CD4-positive, alpha-beta T cell treated with Interleukin-12 subunit alpha and Interleukin-12 subunit beta, for 1 hour (primary cell): ENCODE measurements around the gene CEBPG.

Source experiments
- DNase-seq: peaks from one replicate; pipeline ENCODE4 v3.0.0-alpha.2; 2020

Gene CEBPG

DNA sequence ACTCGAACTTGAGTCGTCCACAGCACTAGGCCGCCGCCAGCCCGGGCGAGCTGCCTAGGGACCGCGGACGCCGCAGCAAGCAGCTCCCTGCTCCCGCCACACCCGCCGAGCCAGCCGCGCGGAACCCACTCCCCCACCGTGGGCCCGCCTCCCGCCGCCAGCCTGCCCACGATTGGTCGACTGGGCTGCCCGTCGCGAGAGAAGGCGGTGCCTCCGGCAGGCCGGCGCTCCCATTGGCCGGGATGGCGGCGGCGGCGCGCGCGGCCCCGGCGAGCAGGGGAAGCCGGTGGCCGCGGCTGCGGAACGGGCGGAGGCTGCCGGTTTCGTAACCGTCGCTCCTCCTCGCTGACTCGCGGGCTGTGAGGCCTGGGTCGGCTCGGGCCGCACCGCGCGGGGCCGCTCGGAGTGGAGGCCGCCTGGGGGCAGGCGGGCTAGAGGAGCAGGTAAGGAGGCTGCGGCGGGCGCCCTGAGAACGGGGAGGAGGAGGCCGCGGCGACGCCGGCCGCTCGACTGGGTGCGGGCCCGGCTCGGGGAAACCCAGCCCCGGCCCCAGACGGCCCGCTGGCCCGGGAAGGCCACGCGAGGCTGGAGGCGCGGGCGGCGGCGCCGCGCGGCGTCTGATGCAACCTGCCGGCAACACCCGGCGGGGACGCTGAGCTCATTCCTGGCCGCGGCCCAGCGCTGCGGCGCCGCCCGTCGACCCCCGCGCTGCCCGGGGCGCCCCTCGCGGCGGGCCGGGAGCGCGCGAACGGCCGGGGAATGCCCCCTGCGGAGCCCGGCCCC lies at the start of gene CEBPG:
Gene CEBPG (plus strand): TSS at position 257 of the 783 bp plus-strand sequence. CDS start 5,531 bp downstream, outside the sequence.
- peak; percentile 95 for DNase-seq

DNA sequence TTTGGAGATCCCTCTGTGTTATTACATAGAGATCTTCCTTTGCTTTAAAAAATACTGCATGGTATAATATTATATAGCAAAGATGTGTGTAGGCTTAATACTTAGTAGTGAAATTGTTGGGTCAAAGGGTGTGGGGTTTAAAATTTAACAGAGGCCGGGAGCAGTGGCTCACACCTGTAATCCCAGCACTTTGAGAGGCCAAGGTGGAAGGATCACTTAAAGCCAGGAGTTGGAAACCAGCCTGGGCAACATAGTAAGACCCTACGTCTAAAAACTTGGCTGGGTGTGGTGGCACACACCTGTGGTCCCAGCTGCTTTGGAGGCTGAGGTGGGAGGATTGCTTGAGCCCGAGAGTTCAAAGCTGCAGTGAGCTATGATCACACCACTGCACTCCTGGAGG lies 48.9 kb upstream of the CEBPG start:
- DNase-seq: no peak

DNA sequence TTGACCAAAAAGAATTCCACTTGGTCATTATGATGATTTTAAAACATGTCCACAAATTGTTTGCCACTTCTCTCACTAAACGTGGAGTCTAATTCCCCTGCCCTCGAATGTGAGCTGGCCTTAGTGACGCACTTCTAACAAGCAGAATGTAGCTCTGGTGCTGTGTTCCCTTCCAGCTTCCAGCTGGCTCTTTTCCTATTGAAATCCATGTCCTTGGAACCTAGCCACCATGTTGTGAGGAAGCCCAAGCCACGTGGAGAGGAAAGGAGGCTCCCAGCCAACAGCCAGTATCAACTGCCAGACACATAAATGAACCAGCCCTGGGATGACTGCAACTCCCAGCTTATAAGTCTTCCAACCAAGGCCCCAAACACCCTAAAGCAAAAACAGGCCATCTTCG lies 47.6 kb upstream of the CEBPG start:
- DNase-seq: no peak

DNA sequence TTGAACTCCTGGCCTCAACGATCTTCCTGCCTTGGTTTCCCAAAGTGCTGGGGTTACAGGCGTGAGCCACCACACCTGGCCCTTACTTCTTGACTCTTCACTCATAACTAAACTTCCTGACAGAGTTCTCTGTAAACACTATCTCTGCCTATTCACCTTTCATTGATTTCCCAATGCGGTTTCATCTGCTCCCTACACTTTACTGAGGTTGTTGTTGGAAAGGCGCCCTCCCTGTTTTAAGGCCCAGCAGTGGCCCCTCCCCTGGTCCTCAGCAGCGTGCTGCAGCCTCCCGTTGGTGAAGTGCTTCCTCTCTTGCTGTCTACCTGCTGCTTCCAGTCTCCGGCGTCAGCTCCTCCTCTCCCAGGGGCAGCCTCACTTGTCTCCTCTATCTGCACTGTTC lies 44.4 kb upstream of the CEBPG start:
- DNase-seq: no peak

DNA sequence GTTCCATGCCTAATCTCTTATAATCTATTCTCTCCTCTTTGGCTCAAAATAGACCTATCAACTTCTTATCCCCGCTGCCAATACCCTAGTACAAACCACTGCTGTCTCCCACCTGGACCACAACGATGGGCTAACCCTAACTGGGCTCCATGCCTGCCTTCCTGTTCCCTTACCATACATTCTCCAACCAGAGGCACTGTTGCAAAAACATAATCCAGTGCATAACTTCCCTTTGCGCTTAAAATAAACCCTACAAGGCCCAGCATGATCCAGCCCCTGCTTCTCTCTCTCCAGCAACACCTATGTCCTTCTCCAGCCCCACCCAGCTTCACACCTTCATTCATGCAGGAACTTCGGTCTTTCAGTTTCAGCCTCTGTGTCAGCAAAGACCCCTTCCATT lies 43.8 kb upstream of the CEBPG start:
- DNase-seq: no peak

DNA sequence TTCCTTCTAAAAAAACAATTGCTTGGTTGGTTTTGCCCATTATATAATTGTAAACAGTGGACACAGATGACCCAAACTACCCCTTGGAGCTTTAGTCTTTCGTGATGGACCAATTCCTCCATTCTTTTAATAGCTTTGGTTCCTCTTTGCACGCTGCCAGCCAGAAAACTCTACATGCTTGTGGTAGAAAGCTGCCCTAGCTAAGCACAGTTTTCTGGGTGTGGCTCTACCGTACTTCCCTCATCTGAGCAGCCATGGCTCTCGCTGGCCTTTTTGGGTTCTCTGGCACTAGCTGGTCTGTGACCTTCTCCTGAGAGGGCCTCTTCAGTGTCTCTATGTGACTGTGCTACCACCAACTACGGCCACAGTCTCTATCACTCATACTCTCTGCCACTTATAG lies 41.3 kb upstream of the CEBPG start:
- peak; percentile 10 for DNase-seq

DNA sequence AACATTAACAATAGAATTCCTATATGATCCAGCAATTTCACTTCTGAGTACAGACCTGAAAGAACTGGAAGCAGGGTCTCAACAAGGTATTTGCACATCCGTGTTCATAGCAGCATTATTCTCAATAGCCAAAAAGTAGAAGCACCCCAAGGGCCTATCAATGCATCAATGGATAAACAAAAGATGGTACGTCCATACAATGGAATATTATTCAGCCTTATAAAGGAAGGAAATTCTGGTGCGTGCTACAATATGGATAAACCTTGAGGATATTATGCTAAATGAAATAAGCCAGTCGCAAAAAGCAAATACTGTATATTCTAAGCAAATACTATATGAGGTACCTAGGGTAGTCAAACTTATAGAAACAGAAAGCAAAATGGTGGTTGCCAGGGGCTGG lies 40.4 kb upstream of the CEBPG start:
- no peak for DNase-seq

DNA sequence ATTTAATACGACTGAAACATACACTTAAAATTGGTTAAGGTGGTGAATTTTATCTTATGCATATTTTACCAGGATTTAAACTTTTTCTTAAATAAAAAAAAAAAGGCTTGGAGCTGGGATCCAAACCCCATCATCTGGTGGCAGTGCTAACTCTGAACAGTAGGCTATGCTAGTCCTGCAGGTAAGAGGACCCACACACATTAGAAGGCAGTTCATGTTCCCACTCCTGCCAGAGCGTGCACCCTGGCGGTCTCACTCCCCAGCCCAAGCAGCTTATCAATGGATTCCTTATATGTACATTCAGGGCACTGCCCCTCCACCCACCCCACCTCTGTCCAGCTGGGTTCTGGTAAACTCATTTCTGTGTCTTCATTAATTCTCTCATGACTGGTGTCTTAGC lies 39.9 kb upstream of the CEBPG start:
- DNase-seq: no peak

DNA sequence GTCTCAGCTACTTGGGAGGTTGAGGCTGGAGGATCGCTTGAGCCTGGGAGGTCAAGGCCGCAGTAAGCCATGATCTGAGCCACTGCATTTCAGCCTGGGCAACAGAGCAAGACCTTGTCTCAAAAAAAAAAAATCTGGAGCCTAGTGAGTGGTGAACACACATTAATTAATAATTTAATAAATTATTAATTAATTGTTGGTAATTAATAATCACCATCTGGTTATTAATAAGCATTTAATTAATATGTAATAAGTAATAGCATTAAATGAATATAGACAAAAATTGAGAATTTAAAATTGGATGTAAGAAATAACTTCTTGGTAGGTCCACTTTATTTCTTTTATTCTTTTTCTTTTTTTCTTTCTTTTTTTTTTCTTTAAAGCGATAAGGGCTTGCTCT lies 39.2 kb upstream of the CEBPG start:
- DNase-seq: no peak

DNA sequence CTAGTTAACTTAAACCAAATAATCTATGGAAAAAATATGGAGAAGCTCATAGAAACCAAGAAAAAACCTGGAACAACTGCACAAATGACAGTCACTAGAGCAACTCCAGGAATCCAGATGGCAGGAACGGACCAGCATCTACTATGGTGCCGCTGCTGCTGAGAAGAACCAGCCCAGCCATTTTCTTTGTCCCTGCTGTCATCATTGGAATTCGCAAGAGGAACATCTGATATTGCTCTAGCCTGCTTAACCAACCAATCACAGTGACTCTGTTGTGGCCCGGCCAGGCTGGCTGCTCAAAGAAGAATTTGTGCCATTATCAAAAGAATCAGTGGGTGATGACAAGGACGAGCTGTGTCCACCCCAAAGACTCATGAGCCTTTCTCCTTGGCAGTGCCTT lies 38.1 kb upstream of the CEBPG start:
- DNase-seq: no peak

DNA sequence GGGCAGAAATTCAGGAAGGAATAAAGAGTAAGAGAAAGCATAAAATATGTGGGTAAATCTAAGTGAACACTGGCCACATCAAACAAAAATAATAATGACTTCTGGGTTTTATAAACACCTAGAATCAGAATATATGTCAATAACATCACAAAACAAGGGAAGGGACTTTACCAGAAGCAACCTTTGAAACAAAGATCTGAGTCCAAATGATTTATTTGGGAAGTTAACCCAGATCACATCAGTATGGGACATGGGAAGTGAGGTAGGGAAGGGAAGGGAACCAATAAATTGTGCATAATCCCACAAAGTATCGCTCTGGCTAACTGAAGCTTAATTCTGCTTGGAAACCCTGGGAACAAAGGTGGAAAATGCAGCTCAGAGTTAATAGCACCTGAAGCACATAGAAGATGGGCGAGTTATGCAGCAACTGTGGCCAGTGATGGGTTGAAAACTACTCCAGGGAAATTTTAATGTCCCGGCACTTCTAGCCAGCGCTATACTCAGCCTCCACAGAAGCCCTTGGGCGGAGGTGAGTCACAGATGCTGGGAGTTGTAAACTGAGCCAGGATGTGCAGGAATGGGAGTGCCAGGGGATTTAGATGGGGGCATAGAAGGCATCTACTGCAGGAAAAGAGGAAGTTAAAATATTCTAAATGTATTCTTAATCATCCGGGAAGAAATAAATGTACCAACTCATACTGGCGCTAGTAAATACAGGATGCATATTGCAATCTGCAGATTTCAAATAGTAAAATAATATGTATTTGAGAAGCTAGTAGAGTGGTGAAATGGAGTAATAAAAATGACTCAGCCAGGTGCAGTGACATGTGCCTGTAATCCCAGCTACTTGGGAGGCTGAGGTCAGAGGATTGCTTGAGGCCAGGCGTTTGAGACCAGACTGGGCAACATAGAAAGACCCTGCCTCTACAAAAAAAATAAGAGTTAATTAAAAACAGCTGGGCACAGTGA lies 34.2 kb upstream of the CEBPG start:
- DNase-seq: no peak

DNA sequence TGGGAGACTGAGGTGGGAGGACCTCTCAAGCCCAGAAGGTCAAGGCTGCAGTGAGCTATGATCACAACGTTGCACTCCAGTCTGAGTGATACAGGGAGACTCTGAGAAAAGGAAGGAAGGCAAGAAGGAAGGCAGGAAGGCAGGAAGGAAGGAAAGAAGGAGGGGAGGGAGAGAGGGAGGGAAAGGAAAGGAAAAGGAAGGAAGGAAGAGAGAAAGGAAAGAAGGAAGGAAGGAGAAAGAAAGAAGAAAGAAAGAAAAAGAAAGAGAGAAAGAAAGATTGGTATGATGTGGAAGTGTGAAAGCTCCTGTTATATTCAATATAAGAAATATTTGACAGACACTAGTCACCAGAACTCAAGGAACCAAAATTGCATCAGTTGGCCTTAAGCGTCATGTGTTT lies 32.5 kb upstream of the CEBPG start:
- no peak for DNase-seq

DNA sequence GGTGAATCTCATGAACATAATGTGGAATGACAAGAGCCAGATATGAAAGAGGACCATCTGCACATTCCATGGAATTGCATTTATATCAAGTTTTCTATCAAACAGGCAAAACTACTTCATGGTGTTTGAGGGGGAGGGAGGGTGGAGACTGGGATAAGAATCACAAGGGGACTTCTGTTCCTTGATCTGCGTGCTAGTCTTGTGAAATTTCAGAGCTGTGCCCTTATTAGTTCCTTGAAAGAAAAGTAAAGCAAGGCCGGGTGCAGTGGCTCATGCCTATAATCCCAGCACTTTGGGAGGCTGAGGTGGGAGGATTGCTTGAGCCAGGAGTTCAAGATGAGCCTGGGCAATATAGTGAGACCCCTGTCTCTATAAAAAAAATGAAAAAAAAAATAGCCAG lies 30.2 kb upstream of the CEBPG start:
- no peak for DNase-seq

DNA sequence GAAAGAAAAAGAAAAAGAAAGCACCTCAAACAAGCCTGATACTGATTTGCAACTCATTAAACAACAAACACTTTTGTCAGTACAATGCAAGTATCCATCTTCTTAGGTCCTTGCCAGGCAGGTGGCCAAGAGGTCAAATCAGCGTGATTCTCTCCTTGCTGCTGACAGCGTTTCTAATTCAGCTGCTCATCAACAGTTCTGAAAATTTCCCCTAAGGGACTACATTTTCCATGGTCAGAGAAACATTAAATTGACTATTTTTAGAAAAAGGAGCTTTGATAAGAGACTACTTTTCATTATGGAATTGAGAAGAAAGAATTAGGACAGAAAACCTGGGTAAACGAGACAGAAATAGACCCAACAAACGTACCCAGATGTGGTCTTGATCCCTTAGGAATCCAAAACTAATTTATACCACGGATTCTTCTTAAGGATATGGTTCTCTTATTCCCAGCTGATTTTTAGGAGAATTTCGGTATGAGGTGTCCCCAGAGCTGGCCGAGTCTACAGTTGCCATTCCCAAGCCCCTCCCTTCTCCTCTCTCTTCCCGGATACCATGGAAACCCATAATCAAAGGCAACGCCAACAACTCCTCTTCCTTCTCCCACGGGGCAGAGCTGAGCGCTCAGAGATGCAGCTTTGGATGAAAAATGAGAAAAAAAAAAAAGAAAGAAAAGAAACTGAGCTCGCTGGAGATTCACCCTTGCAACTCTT lies 29.5 kb upstream of the CEBPG start:
- no peak for DNase-seq

DNA sequence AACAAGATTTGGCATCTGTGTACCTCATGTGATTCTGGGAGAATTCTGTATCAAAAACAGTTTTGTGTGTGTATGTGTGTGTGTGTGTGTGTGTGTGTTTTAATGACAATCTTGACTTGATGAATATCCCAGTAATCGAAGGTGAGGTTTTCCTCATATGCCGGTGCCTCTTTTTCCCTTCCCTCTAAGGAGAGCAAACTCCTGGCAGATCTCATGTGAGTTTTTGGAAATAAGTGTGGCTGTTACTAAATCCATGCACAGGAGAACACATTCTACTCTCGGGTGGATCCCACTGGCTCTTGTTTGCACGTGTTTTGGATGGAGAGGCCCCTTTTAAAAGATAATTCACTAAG lies 29.0 kb upstream of the CEBPG start:
- DNase-seq: no peak

DNA sequence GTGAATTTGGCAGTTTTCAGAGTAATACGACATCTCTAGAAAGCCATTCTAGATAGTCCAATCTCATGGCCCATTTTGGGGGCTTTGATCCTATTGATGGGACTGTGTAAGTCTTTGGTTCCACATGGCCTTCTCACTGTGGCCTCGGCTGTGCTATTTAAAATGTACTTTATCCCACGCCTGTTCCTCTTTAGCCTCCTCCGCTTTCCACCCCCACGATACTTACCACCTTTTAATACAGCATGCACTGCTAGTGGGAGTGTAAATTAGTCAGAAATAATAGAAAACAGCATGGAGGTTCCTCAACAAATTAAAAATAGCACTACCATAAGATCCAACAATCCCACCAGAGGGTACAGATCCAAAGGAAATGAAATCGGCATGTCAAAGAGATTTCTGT lies 28.3 kb upstream of the CEBPG start:
- DNase-seq: no peak

DNA sequence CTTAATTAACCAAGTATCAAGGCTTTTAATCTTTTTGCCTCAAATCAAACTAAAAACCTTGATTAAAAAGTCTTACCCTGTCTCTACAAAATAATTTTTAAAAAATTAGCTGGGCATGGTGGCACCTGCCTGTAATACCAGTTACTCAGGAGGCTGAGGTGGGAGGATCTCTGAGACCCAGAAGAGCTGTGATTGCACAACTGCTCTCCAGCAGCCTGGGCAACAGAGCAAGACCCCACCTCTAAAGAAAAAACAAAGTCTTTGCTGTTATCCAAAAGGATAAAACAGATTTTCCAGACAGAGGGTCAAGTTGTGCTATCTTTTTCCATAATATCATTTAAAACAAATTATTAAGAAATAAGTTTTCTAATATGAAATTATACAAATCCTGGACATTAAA lies 26.8 kb upstream of the CEBPG start:
- DNase-seq: no peak

DNA sequence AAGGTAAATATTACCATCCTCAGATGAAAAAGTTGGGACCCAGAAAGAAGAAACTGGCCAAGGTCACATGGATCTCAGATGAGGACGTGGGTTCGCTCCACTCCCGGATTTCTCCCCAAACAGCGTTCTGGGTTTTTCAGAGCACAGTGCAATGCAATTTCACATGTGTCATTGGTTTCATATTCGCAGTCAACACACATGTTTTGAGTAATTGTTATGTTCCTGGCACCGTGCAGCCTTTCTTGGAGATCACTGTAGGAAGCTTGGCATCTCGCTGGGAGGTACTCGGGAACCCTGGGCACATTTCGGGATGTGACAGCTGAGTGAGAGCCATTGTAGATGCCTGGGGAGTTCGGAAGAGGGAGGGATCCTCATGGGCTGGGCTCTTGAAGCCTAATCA lies 26.2 kb upstream of the CEBPG start:
- no peak for DNase-seq

DNA sequence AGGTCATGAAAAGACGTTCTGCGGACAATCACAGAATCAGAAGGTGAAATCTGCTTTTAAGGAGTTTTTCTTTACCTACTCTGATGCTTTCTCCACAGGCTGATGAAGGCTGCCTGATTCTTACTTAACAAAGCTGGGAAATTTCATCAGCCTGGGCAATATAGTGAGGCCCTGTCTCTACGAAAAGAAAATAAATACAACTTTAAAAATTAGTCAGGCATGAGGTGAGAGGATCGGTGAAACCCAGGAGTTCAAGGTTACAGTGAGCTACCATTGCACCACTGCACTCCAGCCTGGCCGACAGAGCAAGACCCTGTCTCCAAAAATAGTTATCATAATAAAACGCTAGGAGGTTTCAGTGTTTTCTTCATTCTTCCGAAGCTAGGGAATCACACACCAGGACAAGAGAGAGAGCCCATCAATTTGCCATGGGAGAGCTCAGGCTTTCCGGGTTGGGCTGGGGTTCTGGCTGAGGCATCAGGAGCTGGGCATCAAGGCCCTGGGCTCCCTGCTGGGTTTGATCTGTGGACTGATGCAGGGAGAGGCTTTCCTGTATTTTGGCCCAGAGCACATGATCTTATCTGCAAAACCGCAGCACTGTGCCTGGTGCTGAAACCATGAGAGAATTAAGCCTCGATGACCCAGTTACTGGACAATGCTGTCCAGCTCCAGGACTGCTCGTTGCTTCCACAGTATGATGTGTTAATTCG lies 25.1 kb upstream of the CEBPG start:
- no peak for DNase-seq

DNA sequence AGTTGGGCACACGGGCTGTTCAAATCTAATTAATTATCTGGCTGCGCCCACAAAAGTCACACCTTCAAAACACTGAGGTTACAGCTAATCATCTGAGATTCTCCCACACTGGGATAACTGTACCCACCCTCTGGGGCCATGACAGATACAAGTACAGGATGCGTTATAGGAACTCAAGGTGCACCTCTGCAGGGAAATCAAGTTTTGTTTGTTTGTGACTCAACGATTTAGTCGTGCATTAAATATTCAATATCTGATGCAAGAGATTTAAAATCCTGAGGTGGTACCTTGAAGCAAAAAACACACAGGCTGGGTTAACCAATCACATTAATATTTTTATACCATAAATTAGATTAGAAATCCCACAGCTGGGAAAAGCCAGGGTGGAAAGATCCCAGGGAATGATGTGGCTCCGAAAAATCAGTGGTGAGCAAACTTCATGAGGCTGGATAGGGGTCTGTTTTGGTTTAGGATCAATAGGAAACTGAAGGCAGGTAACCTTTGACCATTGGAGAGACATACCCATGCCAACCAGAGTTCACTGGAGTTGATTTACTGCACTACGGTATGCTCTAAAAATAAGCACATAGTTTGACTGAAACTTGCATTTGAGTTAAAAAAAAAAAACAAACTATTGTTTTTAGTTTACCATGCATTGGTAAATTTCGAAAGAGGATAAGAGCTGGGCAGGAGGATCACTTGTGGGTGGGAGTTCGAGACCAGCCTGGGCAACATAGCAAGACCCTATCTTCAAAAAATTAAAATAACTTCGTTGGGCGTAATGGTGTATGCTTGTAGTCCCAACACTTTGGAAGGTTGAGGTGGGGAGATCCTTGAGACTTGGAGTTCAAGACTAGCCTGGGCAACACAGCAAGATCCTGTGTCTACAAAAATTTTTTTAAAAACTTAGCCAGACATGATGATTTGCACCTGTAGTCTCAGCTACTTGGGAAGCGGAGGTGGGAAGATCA lies 23.9 kb upstream of the CEBPG start:
- no peak for DNase-seq

DNA sequence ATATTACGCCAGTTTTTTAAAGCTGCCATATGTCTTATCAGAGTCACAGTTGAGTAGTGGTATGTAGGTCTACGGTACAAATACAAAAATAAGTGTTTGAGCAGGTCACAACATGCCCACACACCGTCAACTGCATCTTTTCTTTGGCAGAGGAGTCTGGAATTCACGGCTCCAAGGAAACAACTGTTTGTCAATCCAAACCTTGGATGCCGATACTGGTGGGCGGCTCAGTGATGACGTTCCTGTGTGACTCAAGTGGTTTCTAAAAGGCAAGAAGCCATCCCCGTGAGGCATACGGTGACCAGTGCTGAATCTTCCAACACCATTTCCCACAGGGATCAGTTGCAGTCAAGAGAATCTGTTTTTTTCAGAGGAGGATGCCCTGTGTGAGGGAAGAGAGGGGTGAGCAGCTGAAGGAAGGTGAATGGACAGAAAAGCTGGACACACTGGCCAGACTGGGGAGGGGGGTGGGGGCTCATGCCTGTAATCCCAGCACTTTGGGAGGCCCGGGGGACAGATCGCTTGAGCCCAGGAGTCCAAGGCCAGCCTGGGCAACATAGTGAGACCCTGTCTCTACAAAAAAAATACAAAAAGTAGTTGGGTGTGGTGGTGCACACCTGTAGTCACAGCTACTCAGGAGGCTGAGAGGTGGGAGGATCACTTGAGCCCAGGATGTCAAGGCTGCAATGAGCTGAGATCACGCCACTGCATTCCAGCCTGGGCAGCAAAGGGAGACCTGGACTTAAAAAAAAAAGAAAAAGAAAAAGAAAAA lies 22.8 kb upstream of the CEBPG start:
- no peak for DNase-seq
